PC-3 (cell line): Measurements from ENCODE around the gene SYT14.

Source experiments
- CTCF ChIP-seq: fragments of 300-600 bp; sonication (generic); conservative IDR thresholded peaks from 2 replicates; pipeline ENCODE4 v1.5.1; 2017; ENCODE audit warnings: antibody characterized with exemption, low read depth, mild to moderate bottlenecking, low read length
- EZH2 ChIP-seq: fragments of 300-600 bp; sonication (generic); IDR thresholded peaks from one replicate; pipeline ENCODE4 v1.6.1; 2017; ENCODE audit warnings: antibody characterized with exemption, mild to moderate bottlenecking, low read length; ENCODE audit not compliant: unreplicated experiment

GRCh38 chr1:209956116-209956515 lies 18.1 kb downstream of the SYT14 start:
- TF ChIP-seq CTCF (no peak), EZH2 (no peak)
